Omental fat pad (tissue), 4 donors: ENCODE data around the gene FASN. TPM values are rescaled to one million over a fixed set of nuclear protein-coding genes. Genes with fewer than 3 reads are reported as not detected.

Source experiments
- ATAC-seq: fragments of 150-250 bp; one replicate; pipeline ENCODE4 v1.9.1; 2016; ENCODE audit warnings: mild to moderate bottlenecking, moderate library complexity; ENCODE audit not compliant: low FRiP score
- DNase-seq: peaks from one replicate; pipeline ENCODE4 v3.0.0-alpha.2; 2019; ENCODE audit warnings: low spot score
- CTCF ChIP-seq, 3 donors: fragments of 450-650 bp; IDR thresholded peaks; one replicate each; pipeline ENCODE4 v1.5.1; 2016 to 2017; ENCODE audit warnings: antibody characterized with exemption in 3 of 3, mild to moderate bottlenecking in 3 of 3, moderate library complexity in 2 of 3
- total RNA-seq, 4 donors: library from RNA; depleted of rRNA; stranded (reverse); fragments of >200 nt; gene quantifications; one replicate each; pipeline ENCODE4 v1.1.0, GENCODE V29; 2016

FASN gene
- total RNA-seq, 4 donors from 2014 or later: 313 to 1,522 (median 467) TPM

DNA sequence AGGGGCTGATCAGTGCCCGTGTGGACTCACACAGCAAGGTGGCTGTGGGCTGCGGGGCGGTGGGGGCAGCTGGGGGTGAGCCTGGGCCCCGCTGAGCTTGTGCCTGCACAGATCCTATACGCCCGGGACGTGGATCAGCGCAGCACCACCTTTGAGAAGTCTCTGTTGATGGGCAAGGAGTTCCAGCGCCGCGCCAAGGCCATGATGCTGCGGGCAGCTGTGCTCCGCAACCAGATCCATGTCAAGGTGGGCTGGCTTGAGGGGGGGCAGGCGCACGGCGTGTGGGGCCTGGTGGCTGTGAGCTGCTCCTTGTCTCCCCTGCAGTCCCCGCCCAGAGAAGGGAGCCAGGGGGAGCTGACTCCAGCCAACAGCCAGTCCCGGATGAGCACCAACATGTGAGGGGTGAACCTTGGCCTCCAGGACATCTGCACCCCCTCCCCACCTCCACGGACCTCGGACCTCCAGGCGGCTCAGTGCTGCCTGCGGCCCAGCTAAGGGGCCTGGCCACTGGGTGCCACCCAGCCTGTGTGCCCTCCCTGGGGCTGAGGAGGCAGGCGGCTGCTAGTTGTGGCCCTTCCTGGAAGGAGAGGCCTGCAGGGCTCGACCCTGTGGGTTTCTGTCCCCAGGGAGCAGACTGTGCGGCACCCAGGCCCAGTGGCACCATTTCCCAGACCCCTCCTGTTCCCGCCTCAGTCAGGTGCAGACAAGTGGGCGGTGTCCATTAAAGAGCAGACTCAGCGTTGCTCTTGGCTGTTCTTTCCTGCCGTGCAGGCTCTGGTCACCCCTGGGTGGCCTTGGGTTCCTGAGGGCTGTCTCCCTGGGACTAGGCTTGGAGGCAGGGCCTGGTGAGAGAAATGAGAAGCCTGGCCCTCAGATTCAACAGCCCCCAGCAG is 41.1 kb downstream of the FASN start:
- no peak for DNase-seq
- TF ChIP-seq CTCF (IDR thresholded peaks at IDR 0.05): no peak
- no peak for ATAC-seq

- ATAC-seq (no peak), DNase-seq (no peak)
- TF ChIP-seq CTCF (IDR thresholded peaks at IDR 0.05): no peak
Observed at GRCh38 chr17:82055965-82056728, 41.9 kb downstream of the FASN start.

DNA sequence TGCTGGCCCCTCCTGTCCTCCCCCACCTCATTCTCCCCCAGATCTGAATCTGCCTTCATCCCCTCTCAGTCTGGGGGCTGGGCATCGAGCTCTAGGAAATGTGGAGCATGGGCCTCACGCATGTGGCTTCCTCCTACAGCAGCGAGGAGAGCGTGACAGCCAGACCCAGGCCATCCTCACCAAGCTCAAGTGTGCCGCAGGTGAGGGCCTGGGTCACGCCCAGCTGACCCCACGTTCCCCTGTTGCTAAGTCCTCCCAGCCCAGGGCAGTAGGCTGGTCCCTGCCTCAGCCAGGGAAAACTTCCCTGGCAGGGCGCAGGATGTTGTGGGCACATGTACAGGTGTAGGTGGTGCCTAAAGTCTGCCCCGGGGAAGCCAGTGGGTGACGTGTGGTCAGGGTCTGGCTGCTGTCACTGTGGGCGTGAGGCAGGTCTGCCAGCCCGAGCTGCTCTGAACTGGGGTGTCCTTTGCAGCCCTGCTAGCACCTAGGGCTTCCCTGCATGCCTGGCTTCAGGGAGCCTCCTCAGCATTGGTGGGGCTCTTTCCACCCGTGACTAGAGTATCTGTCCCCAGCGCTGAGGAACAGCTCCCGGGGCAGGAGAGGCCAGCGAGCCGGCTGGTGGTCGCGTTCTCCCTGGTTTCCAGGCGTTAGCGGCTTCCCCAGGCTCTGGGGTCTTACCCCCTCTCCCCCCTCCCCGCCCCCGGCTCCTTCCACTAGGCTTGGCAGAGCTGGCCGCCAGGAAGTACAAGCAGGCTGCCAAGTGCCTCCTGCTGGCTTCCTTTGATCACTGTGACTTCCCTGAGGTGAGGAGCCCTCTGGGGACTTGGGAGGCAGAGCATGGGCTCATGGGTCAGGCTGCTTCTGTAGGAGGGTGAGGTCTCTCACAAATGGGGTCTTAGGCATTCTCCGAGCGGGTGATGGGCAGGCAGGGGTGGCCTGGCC is 42.7 kb downstream of the FASN start:
- no peak for TF ChIP-seq CTCF (IDR thresholded peaks at IDR 0.05)
- no peak for DNase-seq
- no peak for ATAC-seq

DNA sequence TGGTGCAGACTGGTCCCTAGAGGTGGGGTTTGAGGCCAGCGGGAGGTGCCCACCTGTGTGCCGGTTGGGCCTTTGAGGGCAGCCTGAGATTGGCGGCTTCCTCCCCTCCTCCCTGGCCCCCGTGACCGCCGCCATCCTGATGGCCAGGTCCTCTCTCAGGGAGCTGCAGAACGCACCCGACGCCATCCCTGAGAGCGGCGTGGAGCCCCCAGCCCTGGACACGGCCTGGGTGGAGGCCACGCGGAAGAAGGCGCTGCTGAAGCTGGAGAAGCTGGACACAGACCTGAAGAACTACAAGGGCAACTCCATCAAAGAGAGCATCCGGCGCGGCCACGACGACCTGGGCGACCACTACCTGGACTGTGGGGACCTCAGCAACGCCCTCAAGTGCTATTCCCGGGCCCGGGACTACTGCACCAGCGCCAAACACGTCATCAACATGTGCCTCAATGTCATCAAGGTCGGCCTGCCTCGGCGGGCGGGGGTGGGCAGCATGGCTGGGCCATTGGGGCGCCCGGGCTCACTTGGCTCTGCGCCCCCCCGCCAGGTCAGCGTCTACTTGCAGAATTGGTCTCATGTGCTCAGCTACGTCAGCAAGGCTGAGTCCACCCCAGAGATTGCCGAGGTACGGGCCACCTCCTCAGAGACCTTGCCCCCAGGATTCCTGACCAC is 43.5 kb downstream of the FASN start:
- DNase-seq (no peak), ATAC-seq (no peak)
- no peak for TF ChIP-seq CTCF (IDR thresholded peaks at IDR 0.05)

DNA sequence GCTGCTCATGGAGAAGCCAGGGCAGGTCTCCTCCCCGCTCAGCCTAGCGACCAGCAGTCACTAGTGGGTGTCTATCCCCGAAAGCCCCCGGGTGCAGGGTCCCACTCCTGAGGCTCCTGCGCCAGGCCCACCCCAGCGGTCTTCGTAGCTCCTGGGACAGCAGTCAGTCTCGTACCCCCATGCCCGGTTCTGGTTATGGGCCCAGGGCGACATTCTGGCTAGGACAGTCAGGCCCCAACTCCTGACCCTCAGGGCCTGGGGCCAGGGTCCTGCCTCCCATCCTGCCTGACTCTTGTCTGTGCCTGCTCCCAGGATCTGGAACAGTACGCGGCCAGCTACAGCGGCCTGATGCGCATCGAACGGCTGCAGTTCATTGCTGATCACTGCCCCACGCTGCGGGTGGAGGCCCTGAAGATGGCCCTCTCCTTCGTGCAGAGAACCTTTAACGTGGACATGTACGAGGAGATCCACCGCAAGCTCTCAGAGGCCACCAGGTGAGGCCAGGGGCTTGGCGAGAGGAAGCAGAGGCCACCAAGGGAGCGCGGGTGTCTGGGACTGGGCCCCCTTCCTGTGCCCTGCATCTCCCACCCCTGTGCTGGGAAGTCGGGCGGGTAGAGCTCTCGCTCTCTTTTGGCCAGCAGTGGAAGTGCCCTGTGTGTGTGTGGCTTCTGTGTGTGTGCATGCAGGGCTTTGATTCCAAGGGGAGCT is 44.3 kb downstream of the FASN start:
- TF ChIP-seq CTCF (IDR thresholded peaks at IDR 0.05): no peak
- DNase-seq (no peak), ATAC-seq (no peak)

DNA sequence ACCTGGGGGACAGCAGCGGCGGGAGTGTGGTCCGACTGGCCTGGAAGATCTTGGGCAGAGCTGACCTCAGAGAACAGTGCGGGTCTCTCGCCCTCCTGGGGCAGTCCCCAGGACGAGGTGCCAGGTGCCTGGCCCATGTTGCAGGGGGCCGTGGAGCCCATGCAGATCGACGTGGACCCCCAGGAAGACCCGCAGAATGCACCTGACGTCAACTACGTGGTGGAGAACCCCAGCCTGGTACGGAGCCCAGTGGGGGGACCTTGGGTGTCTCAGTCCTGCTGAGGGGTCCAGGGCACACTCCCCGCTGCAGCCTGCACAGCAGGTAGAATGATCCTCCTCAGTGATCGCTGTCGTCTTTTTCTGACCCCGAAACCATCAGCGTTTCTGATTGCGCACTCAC is 44.9 kb downstream of the FASN start:
- ATAC-seq (no peak), DNase-seq (no peak)
- TF ChIP-seq CTCF (IDR thresholded peaks at IDR 0.05): no peak
